ENCODE data around the gene PAXIP1. TPM values are rescaled to one million over a fixed set of nuclear protein-coding genes. Genes with fewer than 3 reads are reported as not detected.

PAXIP1 gene
- total RNA-seq, 1 experiment from 2014 or later, result 32.1 TPM

DNA sequence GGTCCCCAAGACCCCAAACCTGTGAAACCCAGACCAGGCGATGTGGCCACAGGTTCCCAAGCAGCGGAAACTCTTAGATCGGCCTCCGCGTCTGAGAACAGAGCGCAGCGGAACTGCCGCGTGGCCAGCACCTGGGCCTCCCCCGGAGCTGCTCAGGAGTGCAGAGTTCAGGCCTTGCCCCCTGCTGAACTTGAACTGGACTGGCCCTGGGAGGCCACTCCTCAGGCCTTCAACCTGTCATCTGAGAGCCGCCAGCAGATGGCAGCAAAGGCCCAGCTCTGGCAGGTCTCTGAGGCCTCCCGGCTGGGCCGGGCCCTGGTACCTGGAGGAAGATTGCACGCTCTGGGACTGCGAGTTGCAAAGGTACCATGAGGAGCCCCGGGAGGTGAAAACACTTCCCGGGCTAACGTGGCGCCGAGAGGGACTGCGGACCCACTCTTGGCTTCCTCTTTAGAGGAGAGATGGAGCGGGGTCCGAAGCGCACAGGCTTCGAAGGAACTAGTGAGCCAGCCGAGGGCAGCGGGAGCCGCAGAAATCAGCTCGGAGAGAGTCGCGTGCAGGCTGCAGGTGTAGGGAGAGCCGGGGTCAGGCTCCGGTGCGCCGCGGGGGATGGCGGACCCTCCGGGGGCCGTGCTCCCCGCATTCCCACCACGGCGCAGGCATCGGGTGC is 89.2 kb downstream of the PAXIP1 start:
- Histone ChIP-seq H3K27ac (ENCODE audit: low read depth, low read length, poor library complexity, severe bottlenecking) (no peak overlapping the region), H3K9me3 (ENCODE audit: low read depth, low read length, poor library complexity, severe bottlenecking) (peaks cover 4% of the 10 kb centered on the region), H3K4me3 (ENCODE audit: low read depth, low read length, poor library complexity, severe bottlenecking) (no peak overlapping the region), H3K27me3 (replicated peaks; ENCODE audit: insufficient read depth, low read depth, low read length, poor library complexity) (peaks cover 13% of the 10 kb centered on the region), H3K4me1 (ENCODE audit: insufficient read depth, low read length, poor library complexity, severe bottlenecking) (no peaks in the 10 kb centered on the region), H3K36me3 (ENCODE audit: insufficient read depth, low read length, poor library complexity, severe bottlenecking) (no peaks in the 10 kb centered on the region)
- DNase-seq (ENCODE audit: low spot score), result peak; percentile 68
- ChIA-PET CTCF (interaction anchor here (1.2 kb wide), 1 partner anchor 15 kb away, joined by 3 read pairs; no protein-coding TSS in a partner anchor), POLR2A (ENCODE audit: low non-redundant PET) (no interaction called here)
- TF ChIP-seq, protein P1, sequence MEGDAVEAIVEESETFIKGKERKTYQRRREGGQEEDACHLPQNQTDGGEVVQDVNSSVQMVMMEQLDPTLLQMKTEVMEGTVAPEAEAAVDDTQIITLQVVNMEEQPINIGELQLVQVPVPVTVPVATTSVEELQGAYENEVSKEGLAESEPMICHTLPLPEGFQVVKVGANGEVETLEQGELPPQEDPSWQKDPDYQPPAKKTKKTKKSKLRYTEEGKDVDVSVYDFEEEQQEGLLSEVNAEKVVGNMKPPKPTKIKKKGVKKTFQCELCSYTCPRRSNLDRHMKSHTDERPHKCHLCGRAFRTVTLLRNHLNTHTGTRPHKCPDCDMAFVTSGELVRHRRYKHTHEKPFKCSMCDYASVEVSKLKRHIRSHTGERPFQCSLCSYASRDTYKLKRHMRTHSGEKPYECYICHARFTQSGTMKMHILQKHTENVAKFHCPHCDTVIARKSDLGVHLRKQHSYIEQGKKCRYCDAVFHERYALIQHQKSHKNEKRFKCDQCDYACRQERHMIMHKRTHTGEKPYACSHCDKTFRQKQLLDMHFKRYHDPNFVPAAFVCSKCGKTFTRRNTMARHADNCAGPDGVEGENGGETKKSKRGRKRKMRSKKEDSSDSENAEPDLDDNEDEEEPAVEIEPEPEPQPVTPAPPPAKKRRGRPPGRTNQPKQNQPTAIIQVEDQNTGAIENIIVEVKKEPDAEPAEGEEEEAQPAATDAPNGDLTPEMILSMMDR (conservative IDR thresholded peaks at IDR 0.05; ENCODE audit: low read depth, low read length), result peak; percentile 91
- no peak for TF ChIP-seq EZH2 (IDR thresholded peaks at IDR 0.05; ENCODE audit: borderline replicate concordance, low read depth, low read length, poor library complexity, severe bottlenecking)
- intact Hi-C loops (cut with micrococcal nuclease; ENCODE audit: unreplicated experiment), result no loop called here
- BruUV-seq (replicated peaks), result no TSS peak

DNA sequence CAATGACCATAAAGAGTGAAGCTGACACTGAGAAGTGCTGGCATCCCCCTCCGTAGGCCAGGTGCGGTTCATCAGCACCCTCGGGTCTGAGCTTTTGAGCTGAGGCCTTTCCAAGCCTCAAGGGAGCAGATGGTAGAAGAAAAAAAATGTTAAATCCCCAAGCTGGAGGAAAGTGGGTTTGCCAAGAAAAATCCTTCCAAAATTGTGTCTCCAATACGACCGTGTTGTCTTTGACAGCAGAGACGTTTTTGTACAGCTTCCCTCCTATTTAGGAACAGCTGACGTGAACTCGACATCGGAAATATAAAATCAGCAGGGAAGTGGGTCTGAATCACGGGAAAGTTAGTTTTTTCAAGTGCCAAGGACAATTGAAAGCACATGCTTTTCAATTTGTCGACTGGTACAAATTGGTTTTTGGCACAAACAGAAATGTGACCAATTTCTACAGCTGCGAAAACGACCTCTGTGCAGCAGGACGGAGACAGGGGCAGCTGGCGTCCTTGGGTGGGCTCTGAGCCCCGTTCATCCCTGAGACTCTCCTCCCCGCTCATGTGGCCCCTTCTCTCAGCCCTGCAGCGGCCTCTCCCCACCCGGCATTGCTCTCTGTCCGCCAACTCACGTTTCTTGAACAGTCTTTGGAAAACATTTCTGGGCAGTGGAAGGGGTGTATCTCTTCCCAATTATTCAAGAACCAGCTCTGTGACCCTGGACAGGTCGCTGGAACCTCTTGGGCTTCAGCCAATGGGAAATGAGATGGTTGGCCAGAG is 89.9 kb downstream of the PAXIP1 start:
- Histone ChIP-seq H3K4me3 (ENCODE audit: low read depth, low read length, poor library complexity, severe bottlenecking) (no peak overlapping the region), H3K9me3 (ENCODE audit: low read depth, low read length, poor library complexity, severe bottlenecking) (peaks cover 4% of the 10 kb centered on the region), H3K27ac (ENCODE audit: low read depth, low read length, poor library complexity, severe bottlenecking) (no peak overlapping the region), H3K27me3 (replicated peaks; ENCODE audit: insufficient read depth, low read depth, low read length, poor library complexity) (peaks cover 6% of the 10 kb centered on the region), H3K36me3 (ENCODE audit: insufficient read depth, low read length, poor library complexity, severe bottlenecking) (no peaks in the 10 kb centered on the region), H3K4me1 (ENCODE audit: insufficient read depth, low read length, poor library complexity, severe bottlenecking) (no peaks in the 10 kb centered on the region)
- intact Hi-C loops (cut with micrococcal nuclease; ENCODE audit: unreplicated experiment), result no loop called here
- peak; percentile 77 for DNase-seq (ENCODE audit: low spot score)
- no TSS peak for BruUV-seq (replicated peaks)
- ChIA-PET POLR2A (ENCODE audit: low non-redundant PET) (interaction anchor here (0.5 kb wide), 1 partner anchor 78 kb away, joined by 3 read pairs; no protein-coding TSS in a partner anchor), CTCF (interaction anchor here (1.2 kb wide), 1 partner anchor 15 kb away, joined by 3 read pairs; no protein-coding TSS in a partner anchor)
- no peak for TF ChIP-seq EZH2 (IDR thresholded peaks at IDR 0.05; ENCODE audit: borderline replicate concordance, low read depth, low read length, poor library complexity, severe bottlenecking)
- TF ChIP-seq, protein P1 (conservative IDR thresholded peaks at IDR 0.05; ENCODE audit: low read depth, low read length), result no peak

DNA sequence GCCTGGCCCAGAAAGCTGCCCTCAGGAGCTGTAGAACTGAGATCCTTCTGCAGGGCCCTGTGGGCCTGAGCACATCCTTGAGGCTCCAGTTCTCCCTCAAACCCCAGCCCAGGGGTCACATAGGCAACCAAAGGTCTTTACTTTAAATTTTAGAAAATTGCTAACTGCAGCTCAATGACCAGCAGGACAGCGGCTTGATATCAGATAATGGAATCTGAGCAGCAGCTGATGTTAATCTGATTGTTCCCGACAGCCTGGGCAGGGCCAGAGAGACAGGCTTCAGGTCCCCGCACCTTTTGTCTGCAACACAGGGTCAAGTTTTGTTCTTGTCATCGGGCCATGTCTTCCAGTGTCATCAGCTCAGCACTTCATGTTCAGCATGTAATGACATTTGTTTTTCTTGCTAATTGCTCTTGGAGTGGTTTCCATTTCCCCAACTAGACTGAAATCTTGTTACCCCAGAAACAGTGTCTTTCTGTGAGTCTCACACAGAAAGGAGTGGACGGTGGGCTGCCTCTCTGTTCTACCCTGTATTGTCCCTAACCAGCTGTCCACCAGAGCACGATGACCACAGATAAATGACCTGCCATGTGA is 91.0 kb downstream of the PAXIP1 start:
- Histone ChIP-seq H3K27me3 (replicated peaks; ENCODE audit: insufficient read depth, low read depth, low read length, poor library complexity) (no peaks in the 10 kb centered on the region), H3K27ac (ENCODE audit: low read depth, low read length, poor library complexity, severe bottlenecking) (no peak overlapping the region), H3K36me3 (ENCODE audit: insufficient read depth, low read length, poor library complexity, severe bottlenecking) (no peaks in the 10 kb centered on the region), H3K4me3 (ENCODE audit: low read depth, low read length, poor library complexity, severe bottlenecking) (no peak overlapping the region), H3K9me3 (ENCODE audit: low read depth, low read length, poor library complexity, severe bottlenecking) (peaks cover 4% of the 10 kb centered on the region), H3K4me1 (ENCODE audit: insufficient read depth, low read length, poor library complexity, severe bottlenecking) (no peaks in the 10 kb centered on the region)
- TF ChIP-seq, protein P1 (conservative IDR thresholded peaks at IDR 0.05; ENCODE audit: low read depth, low read length), result no peak
- no peak for TF ChIP-seq EZH2 (IDR thresholded peaks at IDR 0.05; ENCODE audit: borderline replicate concordance, low read depth, low read length, poor library complexity, severe bottlenecking)
- no TSS peak for BruUV-seq (replicated peaks)
- DNase-seq (ENCODE audit: low spot score), result no peak
- ChIA-PET POLR2A (ENCODE audit: low non-redundant PET) (no interaction called here), CTCF (interaction anchor here (0.6 kb wide), 1 partner anchor 350 kb away, joined by 3 read pairs; no protein-coding TSS in a partner anchor)
- intact Hi-C loops (cut with micrococcal nuclease; ENCODE audit: unreplicated experiment), result no loop called here
